ENCODE measurements around the gene WDR86.

DNA sequence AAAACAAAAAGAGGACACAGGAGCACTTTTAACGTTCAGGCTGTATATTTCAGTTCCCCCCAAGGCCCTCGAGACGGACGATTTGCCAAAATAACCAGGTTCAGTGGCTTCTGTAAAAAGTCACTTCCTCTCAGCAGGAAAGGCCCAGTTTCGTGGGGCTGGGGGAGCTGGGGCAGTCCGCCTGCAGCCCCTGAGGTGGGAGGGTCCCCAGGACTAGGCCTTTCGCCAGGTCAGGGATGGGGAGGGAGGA lies 28.8 kb downstream of the WDR86 start:
- TF ChIP-seq, protein P1, sequence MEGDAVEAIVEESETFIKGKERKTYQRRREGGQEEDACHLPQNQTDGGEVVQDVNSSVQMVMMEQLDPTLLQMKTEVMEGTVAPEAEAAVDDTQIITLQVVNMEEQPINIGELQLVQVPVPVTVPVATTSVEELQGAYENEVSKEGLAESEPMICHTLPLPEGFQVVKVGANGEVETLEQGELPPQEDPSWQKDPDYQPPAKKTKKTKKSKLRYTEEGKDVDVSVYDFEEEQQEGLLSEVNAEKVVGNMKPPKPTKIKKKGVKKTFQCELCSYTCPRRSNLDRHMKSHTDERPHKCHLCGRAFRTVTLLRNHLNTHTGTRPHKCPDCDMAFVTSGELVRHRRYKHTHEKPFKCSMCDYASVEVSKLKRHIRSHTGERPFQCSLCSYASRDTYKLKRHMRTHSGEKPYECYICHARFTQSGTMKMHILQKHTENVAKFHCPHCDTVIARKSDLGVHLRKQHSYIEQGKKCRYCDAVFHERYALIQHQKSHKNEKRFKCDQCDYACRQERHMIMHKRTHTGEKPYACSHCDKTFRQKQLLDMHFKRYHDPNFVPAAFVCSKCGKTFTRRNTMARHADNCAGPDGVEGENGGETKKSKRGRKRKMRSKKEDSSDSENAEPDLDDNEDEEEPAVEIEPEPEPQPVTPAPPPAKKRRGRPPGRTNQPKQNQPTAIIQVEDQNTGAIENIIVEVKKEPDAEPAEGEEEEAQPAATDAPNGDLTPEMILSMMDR (IDR thresholded peaks at IDR 0.05; ENCODE audit: low read length): no peak
- TF ChIP-seq EZH2 (IDR thresholded peaks at IDR 0.05; ENCODE audit: borderline replicate concordance, low read length): no peak
